Measurements from ENCODE around the gene FAM78B.
A peak's percentile ranks its signal among the peaks of the same experiment; 100 is the strongest.

The FAM78B gene

GRCh38 chr1:166170726-166171125 is 3.9 kb upstream of the FAM78B start:
- no peak overlapping the region for H4K91ac ChIP-seq (ENCODE audit: low read depth, low read length, poor library complexity)
- no peak overlapping the region for H3K4me3 ChIP-seq (ENCODE audit: low read length in 2 of 2)
- no peak overlapping the region for H2BK5ac ChIP-seq (ENCODE audit: low read length)
- H2BK120ac ChIP-seq (ENCODE audit: low read depth, low read length) = no peak overlapping the region
- H3K9ac ChIP-seq (ENCODE audit: low read depth, low read length, poor library complexity) = no peak overlapping the region
- no peak overlapping the region for H3K14ac ChIP-seq (ENCODE audit: low read length)
- H3K27me3 ChIP-seq (ENCODE audit: control insufficient read depth in 3 of 3, insufficient read depth in 3 of 3, low read depth in 1 of 3, low read length in 3 of 3) = peaks cover 4 to 27% (median 10%) of the 10 kb centered on the region in 3 experiments
- no peak overlapping the region for H2AK5ac ChIP-seq (ENCODE audit: low read depth, low read length)
- no CpG with 5 or more reads among the region's 2 CpGs for WGBS, 2 donors (ENCODE audit: extremely low coverage in 2 of 2, insufficient read length in 2 of 2, insufficient replicate concordance in 1 of 2)
- no peak overlapping the region for H2AFZ ChIP-seq (ENCODE audit: low read length)
- no peak for DNase-seq (ENCODE audit: low spot score)
- H2BK15ac ChIP-seq (ENCODE audit: low read length) = no peak overlapping the region
- H3K4ac ChIP-seq (ENCODE audit: low read length) = no peak overlapping the region
- H3K4me1 ChIP-seq (ENCODE audit: control insufficient read depth in 2 of 2, insufficient read depth in 1 of 2, low read depth in 1 of 2, low read length in 2 of 2) = peaks cover 0 to 5% of the 10 kb centered on the region in 2 donors
- no peak overlapping the region for H4K8ac ChIP-seq (ENCODE audit: low read depth, low read length)
- H3K36me3 ChIP-seq (replicated peaks in 1 of 2; ENCODE audit: control insufficient read depth in 2 of 2, insufficient read depth in 2 of 2, low read length in 2 of 2) = no peaks in the 10 kb centered on the region
- no peak overlapping the region for H2BK12ac ChIP-seq (ENCODE audit: low read length)
- no peak overlapping the region for H3K27ac ChIP-seq (replicated peaks; ENCODE audit: low read length)
- H3K79me1 ChIP-seq (ENCODE audit: low read depth, low read length) = no peaks in the 10 kb centered on the region
- no peak overlapping the region for H3K23ac ChIP-seq (ENCODE audit: low read depth, low read length, poor library complexity)
- H3K4me2 ChIP-seq (ENCODE audit: insufficient read depth, low read length, poor library complexity, severe bottlenecking) = no peak overlapping the region
- no peak overlapping the region for H3K18ac ChIP-seq (ENCODE audit: low read length)
- H3K9me3 ChIP-seq (replicated peaks in 1 of 2; ENCODE audit: control insufficient read depth in 2 of 2, insufficient read depth in 1 of 2, low read depth in 1 of 2, low read length in 2 of 2) = no peaks in the 10 kb centered on the region

GRCh38 chr1:166170075-166170474 is 3.3 kb upstream of the FAM78B start:
- H2BK12ac ChIP-seq (ENCODE audit: low read length) = no peak overlapping the region
- H2BK15ac ChIP-seq (ENCODE audit: low read length) = no peak overlapping the region
- H2BK5ac ChIP-seq (ENCODE audit: low read length) = no peak overlapping the region
- H3K9ac ChIP-seq (ENCODE audit: low read depth, low read length, poor library complexity) = no peak overlapping the region
- no peak overlapping the region for H3K27ac ChIP-seq (replicated peaks; ENCODE audit: low read length)
- H3K14ac ChIP-seq (ENCODE audit: low read length) = no peak overlapping the region
- no peak overlapping the region for H2AK5ac ChIP-seq (ENCODE audit: low read depth, low read length)
- no peak overlapping the region for H2BK120ac ChIP-seq (ENCODE audit: low read depth, low read length)
- peaks cover 7 to 34% (median 16%) of the 10 kb centered on the region in 3 experiments for H3K27me3 ChIP-seq (ENCODE audit: control insufficient read depth in 3 of 3, insufficient read depth in 3 of 3, low read depth in 1 of 3, low read length in 3 of 3)
- H4K91ac ChIP-seq (ENCODE audit: low read depth, low read length, poor library complexity) = no peak overlapping the region
- H4K8ac ChIP-seq (ENCODE audit: low read depth, low read length) = no peak overlapping the region
- no peak for DNase-seq (ENCODE audit: low spot score)
- no peak overlapping the region for H3K4me2 ChIP-seq (ENCODE audit: insufficient read depth, low read length, poor library complexity, severe bottlenecking)
- no peak overlapping the region for H3K23ac ChIP-seq (ENCODE audit: low read depth, low read length, poor library complexity)
- no peak overlapping the region for H3K18ac ChIP-seq (ENCODE audit: low read length)
- H3K4me1 ChIP-seq (ENCODE audit: control insufficient read depth in 2 of 2, insufficient read depth in 1 of 2, low read depth in 1 of 2, low read length in 2 of 2) = peaks cover 0 to 9% of the 10 kb centered on the region in 2 donors
- no peaks in the 10 kb centered on the region for H3K79me1 ChIP-seq (ENCODE audit: low read depth, low read length)
- no CpG with 5 or more reads among the region's 2 CpGs for WGBS, 2 donors (ENCODE audit: extremely low coverage in 2 of 2, insufficient read length in 2 of 2, insufficient replicate concordance in 1 of 2)
- H3K4me3 ChIP-seq (ENCODE audit: low read length in 2 of 2) = no peak overlapping the region
- no peak overlapping the region for H3K4ac ChIP-seq (ENCODE audit: low read length)
- H3K36me3 ChIP-seq (replicated peaks in 1 of 2; ENCODE audit: control insufficient read depth in 2 of 2, insufficient read depth in 2 of 2, low read length in 2 of 2) = no peaks in the 10 kb centered on the region
- H3K9me3 ChIP-seq (replicated peaks in 1 of 2; ENCODE audit: control insufficient read depth in 2 of 2, insufficient read depth in 1 of 2, low read depth in 1 of 2, low read length in 2 of 2) = no peaks in the 10 kb centered on the region
- H2AFZ ChIP-seq (ENCODE audit: low read length) = no peak overlapping the region

- Histone ChIP-seq H3K79me1 (ENCODE audit: low read depth, low read length) (no peaks in the 10 kb centered on the region), H4K91ac (ENCODE audit: low read depth, low read length, poor library complexity) (no peak overlapping the region), H3K36me3 (replicated peaks in 1 of 2; ENCODE audit: control insufficient read depth in 2 of 2, insufficient read depth in 2 of 2, low read length in 2 of 2) (no peaks in the 10 kb centered on the region), H3K4me2 (ENCODE audit: insufficient read depth, low read length, poor library complexity, severe bottlenecking) (no peak overlapping the region), H3K23ac (ENCODE audit: low read depth, low read length, poor library complexity) (no peak overlapping the region), H3K9ac (ENCODE audit: low read depth, low read length, poor library complexity) (no peak overlapping the region), H2BK12ac (ENCODE audit: low read length) (no peak overlapping the region), H3K4ac (ENCODE audit: low read length) (no peak overlapping the region), H3K4me1 (ENCODE audit: control insufficient read depth in 2 of 2, insufficient read depth in 1 of 2, low read depth in 1 of 2, low read length in 2 of 2) (peaks cover 0 to 9% of the 10 kb centered on the region in 2 donors), H2BK5ac (ENCODE audit: low read length) (no peak overlapping the region), H3K27me3 (ENCODE audit: control insufficient read depth in 3 of 3, insufficient read depth in 3 of 3, low read depth in 1 of 3, low read length in 3 of 3) (peaks cover 7 to 43% (median 24%) of the 10 kb centered on the region in 3 experiments), H3K18ac (ENCODE audit: low read length) (no peak overlapping the region), H3K9me3 (replicated peaks in 1 of 2; ENCODE audit: control insufficient read depth in 2 of 2, insufficient read depth in 1 of 2, low read depth in 1 of 2, low read length in 2 of 2) (no peaks in the 10 kb centered on the region), H3K4me3 (ENCODE audit: low read length in 2 of 2) (no peak overlapping the region), H3K14ac (ENCODE audit: low read length) (no peak overlapping the region), H2BK120ac (ENCODE audit: low read depth, low read length) (no peak overlapping the region), H2AFZ (ENCODE audit: low read length) (no peak overlapping the region), H2AK5ac (ENCODE audit: low read depth, low read length) (no peak overlapping the region), H2BK15ac (ENCODE audit: low read length) (no peak overlapping the region), H3K27ac (replicated peaks; ENCODE audit: low read length) (no peak overlapping the region), H4K8ac (ENCODE audit: low read depth, low read length) (no peak overlapping the region)
- DNase-seq (ENCODE audit: low spot score) = no peak
- no CpG with 5 or more reads among the region's 3 CpGs for WGBS, 2 donors (ENCODE audit: extremely low coverage in 2 of 2, insufficient read length in 2 of 2, insufficient replicate concordance in 1 of 2)
Observed at GRCh38 chr1:166169182-166169581, 2.4 kb upstream of the FAM78B start.

- H2BK5ac ChIP-seq (ENCODE audit: low read length) = no peak overlapping the region
- no peak overlapping the region for H4K8ac ChIP-seq (ENCODE audit: low read depth, low read length)
- no peaks in the 10 kb centered on the region for H3K9me3 ChIP-seq (replicated peaks in 1 of 2; ENCODE audit: control insufficient read depth in 2 of 2, insufficient read depth in 1 of 2, low read depth in 1 of 2, low read length in 2 of 2)
- peak overlapping the region in 1 of 2 donors; percentile 77 for H3K4me3 ChIP-seq (ENCODE audit: low read length in 2 of 2)
- no peak overlapping the region for H2BK120ac ChIP-seq (ENCODE audit: low read depth, low read length)
- no peaks in the 10 kb centered on the region for H3K79me1 ChIP-seq (ENCODE audit: low read depth, low read length)
- no peak overlapping the region for H2BK15ac ChIP-seq (ENCODE audit: low read length)
- DNase-seq (ENCODE audit: low spot score) = no peak
- H2BK12ac ChIP-seq (ENCODE audit: low read length) = no peak overlapping the region
- no peak overlapping the region for H3K27ac ChIP-seq (replicated peaks; ENCODE audit: low read length)
- H3K18ac ChIP-seq (ENCODE audit: low read length) = no peak overlapping the region
- peak overlapping the region; percentile 97 for H2AFZ ChIP-seq (ENCODE audit: low read length)
- H2AK5ac ChIP-seq (ENCODE audit: low read depth, low read length) = no peak overlapping the region
- H3K4me2 ChIP-seq (ENCODE audit: insufficient read depth, low read length, poor library complexity, severe bottlenecking) = peak overlapping the region; percentile 64
- WGBS, 2 donors (ENCODE audit: extremely low coverage in 2 of 2, insufficient read length in 2 of 2, insufficient replicate concordance in 1 of 2) = no CpG with 5 or more reads among the region's 5 CpGs
- no peak overlapping the region for H3K9ac ChIP-seq (ENCODE audit: low read depth, low read length, poor library complexity)
- H3K4ac ChIP-seq (ENCODE audit: low read length) = no peak overlapping the region
- no peaks in the 10 kb centered on the region for H3K36me3 ChIP-seq (replicated peaks in 1 of 2; ENCODE audit: control insufficient read depth in 2 of 2, insufficient read depth in 2 of 2, low read length in 2 of 2)
- no peak overlapping the region for H3K23ac ChIP-seq (ENCODE audit: low read depth, low read length, poor library complexity)
- H3K27me3 ChIP-seq (ENCODE audit: control insufficient read depth in 3 of 3, insufficient read depth in 3 of 3, low read depth in 1 of 3, low read length in 3 of 3) = peaks cover 7 to 59% (median 31%) of the 10 kb centered on the region in 3 experiments
- H3K4me1 ChIP-seq (ENCODE audit: control insufficient read depth in 2 of 2, insufficient read depth in 1 of 2, low read depth in 1 of 2, low read length in 2 of 2) = peaks cover 0 to 9% of the 10 kb centered on the region in 2 donors
- H3K14ac ChIP-seq (ENCODE audit: low read length) = no peak overlapping the region
- no peak overlapping the region for H4K91ac ChIP-seq (ENCODE audit: low read depth, low read length, poor library complexity)
Observed at GRCh38 chr1:166167572-166167925, 748 bp upstream of the FAM78B start.

All from neuronal stem cell (in vitro differentiated cells).